SH-SY5Y (cell line): ENCODE measurements around the gene UCMA.

Experiments used
- GATA2 ChIP-seq: IDR thresholded peaks from 2 replicates; pipeline ENCODE4 v1.6.1; 2011; ENCODE audit warnings: mild to moderate bottlenecking, low read depth, low read length
- GATA3 ChIP-seq: IDR thresholded peaks from 2 replicates; pipeline ENCODE4 v1.6.1; 2011; ENCODE audit warnings: low read depth, mild to moderate bottlenecking, low read length, moderate library complexity

- TF ChIP-seq GATA2 (no peak), GATA3 (no peak)
Observed at GRCh38 chr10:13233358-13233757, 816 bp downstream of the UCMA start.
